GM19468 (cell line): ENCODE results near the gene MR1.

Experiments used
- ATAC-seq: cut with Tn5 transposase; IDR thresholded peaks from one replicate; pipeline ENCODE4 v1.9.1; 2021; ENCODE audit warnings: mild to moderate bottlenecking, moderate library complexity, moderate number of reproducible peaks; ENCODE audit not compliant: unreplicated experiment; ENCODE audit errors: extremely low read depth

MR1 gene

GRCh38 chr1:181104042-181104789, 70.4 kb downstream of the MR1 start:
- ATAC-seq = no peak

DNA sequence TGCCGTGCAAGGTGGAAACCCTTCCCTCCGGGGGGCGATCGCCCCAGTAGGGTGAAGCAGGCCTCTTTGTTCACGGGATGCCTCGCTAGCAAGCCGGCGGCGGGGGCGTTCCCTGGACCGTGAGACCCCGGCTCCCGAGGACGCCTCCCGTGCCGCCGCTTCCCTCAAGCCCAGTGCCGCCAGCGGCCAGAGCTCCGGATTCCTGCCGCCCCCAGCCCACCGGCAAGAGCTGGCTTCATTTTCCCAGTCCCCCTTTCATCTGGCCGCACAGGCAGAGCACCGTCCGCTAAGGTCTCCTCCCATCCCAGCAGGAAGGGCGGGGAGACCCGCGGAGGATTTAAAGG, 71.0 kb downstream of the MR1 start:
- no peak for ATAC-seq

DNA sequence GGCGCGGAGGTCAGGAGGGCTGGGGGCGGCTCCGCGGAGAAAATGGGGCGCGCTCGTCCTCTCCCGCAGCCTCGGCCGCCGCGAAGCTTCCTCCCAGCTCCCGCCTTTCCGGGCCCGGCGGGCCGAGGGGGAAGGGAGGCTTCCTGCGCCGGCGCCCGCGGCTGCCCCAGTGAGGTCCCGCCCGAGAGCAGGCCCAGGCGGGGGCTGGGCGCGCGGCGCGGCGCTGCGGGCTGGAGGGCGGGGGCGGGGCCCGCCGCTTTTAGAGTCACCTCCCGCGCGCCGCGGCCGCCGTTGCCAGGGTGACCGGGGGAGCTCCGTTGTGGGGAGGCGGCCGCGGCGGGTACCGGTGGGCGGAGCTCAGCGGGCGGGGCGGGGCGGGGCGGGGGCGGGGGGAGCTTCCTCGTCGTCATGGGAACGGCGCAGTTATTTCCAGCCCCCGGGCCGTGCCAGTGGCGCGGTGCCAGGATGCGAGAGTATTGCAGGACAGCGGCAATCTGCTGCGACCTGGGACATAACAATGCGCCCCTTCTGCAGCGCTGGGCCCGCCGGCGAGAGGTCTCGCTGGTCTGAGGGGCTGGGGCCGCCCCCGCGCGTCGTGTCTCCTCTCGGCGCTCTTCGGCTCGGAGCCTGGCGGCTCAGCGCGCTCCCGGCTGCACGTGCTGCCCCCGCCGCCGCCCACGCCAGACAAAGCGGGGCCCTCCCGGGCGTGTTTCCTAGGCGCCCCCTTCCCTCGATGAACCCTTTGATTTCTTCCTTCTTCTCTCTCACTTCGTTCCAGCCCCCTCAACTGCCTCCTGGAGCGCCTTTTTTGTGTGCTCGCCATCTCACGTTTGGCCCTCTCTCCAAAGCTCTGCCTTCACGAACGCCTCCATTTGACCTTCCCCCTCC, 71.6 kb downstream of the MR1 start:
- ATAC-seq = peak; percentile 45

DNA sequence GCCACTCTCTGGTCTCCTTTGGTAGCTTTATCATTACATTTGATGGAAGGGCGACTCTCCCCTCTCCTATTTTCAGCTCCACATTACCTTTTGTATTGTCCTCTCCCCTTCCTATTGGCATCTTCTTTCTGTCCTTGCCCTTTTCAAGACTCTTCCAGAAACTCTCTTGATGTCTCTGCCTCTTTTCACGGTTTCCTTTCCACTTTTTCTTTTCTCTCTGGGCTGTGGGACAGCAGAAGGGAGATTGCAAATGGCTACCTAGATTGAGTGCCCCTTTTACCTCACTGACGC, 72.2 kb downstream of the MR1 start:
- no peak for ATAC-seq

- ATAC-seq = no peak
These were observed 72.7 kb downstream of the MR1 start for GRCh38 chr1:181106479-181106878.

GRCh38 chr1:181107711-181108110, 73.9 kb downstream of the MR1 start:
- ATAC-seq = no peak

- ATAC-seq = no peak
These were observed 74.6 kb downstream of the MR1 start for GRCh38 chr1:181108304-181108867.

- ATAC-seq = no peak
These were observed 76.2 kb downstream of the MR1 start for GRCh38 chr1:181110013-181110412.
